GM10847 (cell line): ENCODE measurements around the gene SLC16A3.

ENCODE experiments used
- POLR2A ChIP-seq: IDR thresholded peaks from 2 replicates; pipeline ENCODE4 v1.6.1; 2011; ENCODE audit not compliant: insufficient read length; ENCODE audit errors: extremely low read depth

SLC16A3 gene

GRCh38 chr17:82216301-82217119 is 12.3 kb upstream of the SLC16A3 start:
- no peak for TF ChIP-seq POLR2A

- TF ChIP-seq POLR2A: no peak
These were observed 11.7 kb upstream of the SLC16A3 start for GRCh38 chr17:82217120-82217529.

GRCh38 chr17:82217530-82218204 is 11.2 kb upstream of the SLC16A3 start:
- TF ChIP-seq POLR2A: no peak

GRCh38 chr17:82218349-82219075 is 10.3 kb upstream of the SLC16A3 start:
- no peak for TF ChIP-seq POLR2A

- TF ChIP-seq POLR2A: no peak
These were observed 9.8 kb upstream of the SLC16A3 start for GRCh38 chr17:82219083-82219482.

GRCh38 chr17:82219753-82220709 is 8.8 kb upstream of the SLC16A3 start:
- TF ChIP-seq POLR2A: no peak

- TF ChIP-seq POLR2A: no peak
These were observed 7.4 kb upstream of the SLC16A3 start for GRCh38 chr17:82221341-82221902.

- TF ChIP-seq POLR2A: no peak
These were observed 6.0 kb upstream of the SLC16A3 start for GRCh38 chr17:82222816-82223215.

GRCh38 chr17:82223517-82223916 is 5.3 kb upstream of the SLC16A3 start:
- no peak for TF ChIP-seq POLR2A

GRCh38 chr17:82224666-82225065 is 4.2 kb upstream of the SLC16A3 start:
- no peak for TF ChIP-seq POLR2A

GRCh38 chr17:82225368-82226029 is 3.3 kb upstream of the SLC16A3 start:
- TF ChIP-seq POLR2A: no peak

GRCh38 chr17:82226146-82226808 is 2.6 kb upstream of the SLC16A3 start:
- no peak for TF ChIP-seq POLR2A
